HS-27A (cell line): ENCODE measurements around the gene TCF7.

Experiments used
- DNase-seq: peaks from one replicate; pipeline ENCODE4 v3.0.0-alpha.2; 2012; ENCODE audit warnings: low read depth, missing footprints

Gene TCF7

GRCh38 chr5:134113902-134114875 lies at the start of gene TCF7:
Gene TCF7, plus strand, starts transcription at chr5:134114681. Its CDS starts 226 bp downstream, at chr5:134114907.
- no peak for DNase-seq

GRCh38 chr5:134069553-134069952 lies 44.9 kb upstream of the TCF7 start:
- no peak for DNase-seq

- no peak for DNase-seq
These were observed 43.5 kb upstream of the TCF7 start for GRCh38 chr5:134070725-134071613.

GRCh38 chr5:134071614-134072207 lies 42.8 kb upstream of the TCF7 start:
- DNase-seq: no peak

GRCh38 chr5:134072471-134073210 lies 41.8 kb upstream of the TCF7 start:
- DNase-seq: no peak

GRCh38 chr5:134073404-134073803 lies 41.1 kb upstream of the TCF7 start:
- DNase-seq: no peak

GRCh38 chr5:134075102-134075501 lies 39.4 kb upstream of the TCF7 start:
- no peak for DNase-seq

- DNase-seq: no peak
These were observed 36.4 kb upstream of the TCF7 start for GRCh38 chr5:134077926-134078580.

GRCh38 chr5:134079748-134080581 lies 34.5 kb upstream of the TCF7 start:
- DNase-seq: no peak

- DNase-seq: no peak
These were observed 32.1 kb upstream of the TCF7 start for GRCh38 chr5:134082264-134082992.

- DNase-seq: no peak
These were observed 31.0 kb upstream of the TCF7 start for GRCh38 chr5:134083517-134083916.

- DNase-seq: no peak
These were observed 30.4 kb upstream of the TCF7 start for GRCh38 chr5:134084022-134084565.

GRCh38 chr5:134084570-134084969 lies 29.9 kb upstream of the TCF7 start:
- no peak for DNase-seq

- DNase-seq: no peak
These were observed 29.1 kb upstream of the TCF7 start for GRCh38 chr5:134085411-134085810.

- DNase-seq: no peak
These were observed 28.1 kb upstream of the TCF7 start for GRCh38 chr5:134086225-134086942.

- DNase-seq: no peak
These were observed 27.6 kb upstream of the TCF7 start for GRCh38 chr5:134086943-134087305.

- DNase-seq: no peak
These were observed 26.2 kb upstream of the TCF7 start for GRCh38 chr5:134088291-134088690.

- DNase-seq: no peak
These were observed 25.4 kb upstream of the TCF7 start for GRCh38 chr5:134088994-134089560.
